GM19193 (cell line): ENCODE results near the gene OR2W1.

ENCODE experiments used
- POLR2A ChIP-seq: IDR thresholded peaks from 4 replicates; pipeline ENCODE4 v1.6.1; 2011; ENCODE audit not compliant: insufficient read depth, insufficient read length; ENCODE audit errors: extremely low read depth

Gene OR2W1, protein sequence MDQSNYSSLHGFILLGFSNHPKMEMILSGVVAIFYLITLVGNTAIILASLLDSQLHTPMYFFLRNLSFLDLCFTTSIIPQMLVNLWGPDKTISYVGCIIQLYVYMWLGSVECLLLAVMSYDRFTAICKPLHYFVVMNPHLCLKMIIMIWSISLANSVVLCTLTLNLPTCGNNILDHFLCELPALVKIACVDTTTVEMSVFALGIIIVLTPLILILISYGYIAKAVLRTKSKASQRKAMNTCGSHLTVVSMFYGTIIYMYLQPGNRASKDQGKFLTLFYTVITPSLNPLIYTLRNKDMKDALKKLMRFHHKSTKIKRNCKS

DNA sequence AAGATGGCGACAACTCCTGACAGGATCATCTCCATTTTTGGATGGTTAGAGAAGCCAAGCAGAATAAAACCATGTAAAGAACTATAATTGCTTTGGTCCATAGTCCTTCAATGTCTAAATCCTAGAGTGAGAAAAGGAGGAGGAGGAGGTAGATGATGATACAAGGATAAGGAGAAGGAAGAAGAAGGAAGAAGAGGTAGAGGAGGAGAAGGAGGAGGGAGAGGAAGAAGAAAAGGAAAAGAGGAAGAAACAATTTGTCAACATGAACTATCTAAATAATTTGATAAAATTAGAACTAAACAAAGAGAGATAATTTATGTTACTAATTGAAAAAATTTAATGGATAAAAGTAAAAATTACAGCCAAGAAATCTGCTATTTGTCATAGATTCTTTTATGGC, at the start of gene OR2W1:
OR2W1 (minus strand) TSS at position 101 of the 400 bp plus-strand sequence; CDS start at position 101, 0 bp downstream.
- no peak for TF ChIP-seq POLR2A

DNA sequence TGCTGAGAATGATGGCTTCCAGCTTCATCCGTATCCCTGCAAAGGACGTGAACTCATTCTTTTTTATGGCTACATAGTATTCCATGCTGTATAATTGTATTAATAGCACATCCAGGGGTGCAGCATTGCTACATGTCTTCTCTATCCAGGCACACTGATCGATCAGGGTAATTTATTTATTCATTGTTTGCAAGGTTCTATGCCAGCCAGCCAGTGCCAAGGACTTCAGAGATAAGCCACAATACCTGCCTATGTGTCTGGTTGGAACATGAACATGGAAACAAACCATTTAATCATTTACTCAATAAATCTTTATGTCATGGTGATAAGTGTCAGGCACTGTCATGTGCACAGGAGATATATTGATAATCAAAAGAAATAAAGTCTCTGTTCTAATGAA, 48.0 kb upstream of the OR2W1 start:
- no peak for TF ChIP-seq POLR2A

DNA sequence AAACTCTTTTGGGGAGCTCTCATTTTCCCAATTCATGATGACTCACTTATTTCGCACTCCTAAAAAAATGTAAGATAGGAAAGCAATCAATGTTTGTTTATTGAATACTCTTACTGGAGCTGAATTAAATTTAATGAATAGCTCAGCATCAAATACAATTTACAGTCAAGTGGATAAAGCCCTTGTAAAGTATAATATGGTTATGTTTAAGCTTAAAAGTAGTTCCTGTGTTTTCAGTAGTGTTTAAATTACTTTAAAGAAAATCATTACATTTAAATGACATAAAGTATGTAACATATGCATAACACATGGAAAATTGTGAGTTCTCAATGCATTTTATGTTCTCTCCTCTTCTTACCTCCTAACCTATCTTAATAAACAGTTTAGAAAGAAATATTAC, 42.2 kb upstream of the OR2W1 start, which contains the start of gene OR2B3:
OR2B3 (minus strand) TSS at position 101 of the 400 bp plus-strand sequence; CDS start at position 36, 65 bp downstream.
- TF ChIP-seq POLR2A: no peak

DNA sequence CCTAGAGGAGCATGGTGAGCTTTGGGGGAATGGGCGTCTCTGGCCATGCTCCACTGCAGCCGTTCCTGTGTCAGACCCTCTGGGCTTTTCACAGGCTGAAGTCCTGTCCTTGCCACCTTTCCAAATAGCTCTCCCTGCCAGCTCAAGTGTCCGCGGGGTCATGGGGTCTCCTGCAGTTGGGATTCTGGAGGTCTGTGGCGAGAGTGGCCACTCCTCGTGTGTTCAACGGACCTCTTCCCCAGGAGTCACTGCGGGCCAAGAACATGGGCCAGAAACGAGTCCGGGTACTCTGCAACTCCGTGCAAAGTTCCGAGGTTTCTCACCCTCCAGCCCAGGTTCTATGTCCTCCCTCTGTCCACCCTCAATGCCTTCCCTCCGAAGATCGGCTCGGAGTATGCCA, 37.5 kb upstream of the OR2W1 start:
- no peak for TF ChIP-seq POLR2A

DNA sequence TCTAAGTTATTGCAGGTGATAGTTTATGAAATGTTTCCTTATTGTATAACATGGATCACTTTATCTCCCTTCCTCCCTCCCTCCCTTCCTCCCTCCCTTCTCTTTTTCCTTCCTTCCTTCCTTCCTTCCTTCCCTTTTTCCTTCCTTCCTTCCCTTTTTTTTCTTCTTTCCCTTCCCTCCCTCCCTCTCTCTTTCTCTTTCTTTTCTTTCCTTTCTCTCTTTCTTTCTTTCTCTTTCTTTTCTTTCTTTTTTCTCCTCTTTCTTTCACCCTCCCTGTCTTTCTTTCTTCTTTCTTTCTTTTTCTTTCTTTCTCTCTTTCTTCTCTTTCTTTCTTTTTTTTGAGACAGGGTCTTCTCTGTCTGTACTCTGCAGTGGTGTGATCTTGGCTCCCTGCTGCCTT, 36.3 kb upstream of the OR2W1 start:
- TF ChIP-seq POLR2A: no peak

DNA sequence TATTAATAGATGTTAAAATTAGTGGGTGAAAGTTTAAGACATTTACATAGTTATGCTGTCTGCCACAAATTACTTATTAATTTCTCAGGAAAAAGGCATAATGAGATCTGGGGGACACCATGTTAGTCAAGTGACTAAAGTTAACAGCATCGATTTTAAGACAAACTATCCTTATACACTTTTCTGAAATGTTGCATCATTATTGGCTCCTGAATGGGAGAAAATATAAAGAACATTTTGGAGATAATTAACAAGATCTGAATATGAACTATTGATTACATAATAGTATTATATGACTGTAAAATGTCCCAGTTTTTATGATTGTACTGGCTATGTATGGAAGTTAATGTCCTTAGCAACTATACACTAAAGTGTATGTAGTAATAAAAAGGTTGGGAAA, 34.2 kb upstream of the OR2W1 start:
- no peak for TF ChIP-seq POLR2A

DNA sequence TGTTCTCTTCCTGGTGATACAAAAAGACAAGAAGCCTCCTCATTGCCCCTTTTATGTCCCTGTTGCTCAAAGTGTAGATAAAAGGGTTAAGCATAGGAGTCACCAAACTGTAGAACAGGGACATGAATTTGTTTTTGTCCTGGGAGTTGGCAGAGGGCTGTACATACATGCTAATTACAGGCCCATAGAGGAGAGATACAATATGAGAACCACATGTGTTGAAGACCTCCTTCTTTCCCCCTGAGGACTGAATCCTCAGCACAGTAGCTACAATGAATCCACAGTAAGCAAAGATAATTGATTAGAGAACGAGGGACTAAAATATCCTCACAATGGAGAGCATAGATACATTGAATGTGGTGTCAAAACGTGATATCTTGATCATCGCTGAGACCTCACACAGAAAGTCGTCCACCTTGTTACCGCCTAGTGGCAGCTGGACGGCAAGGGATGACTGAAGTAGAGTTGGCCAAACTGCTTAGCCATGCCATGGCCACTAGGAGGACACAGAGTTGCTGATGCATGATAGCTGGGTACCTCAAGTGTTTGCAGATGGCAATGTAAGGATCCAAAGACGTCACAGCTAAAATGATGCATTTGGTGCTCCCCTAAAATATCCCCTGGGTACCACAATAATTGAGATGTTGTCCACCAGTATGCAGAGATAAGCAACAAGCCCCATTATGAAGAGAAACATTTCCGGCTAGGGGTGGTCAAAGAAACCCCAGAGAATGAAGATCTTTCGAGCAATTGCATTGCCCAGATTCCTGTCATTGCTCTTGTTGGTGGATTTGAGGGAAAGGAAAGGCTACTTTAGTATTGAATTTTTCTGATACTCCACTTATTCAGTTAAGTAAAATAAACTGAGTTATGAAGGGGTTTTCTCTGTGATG, 27.1 kb upstream of the OR2W1 start:
- no peak for TF ChIP-seq POLR2A

DNA sequence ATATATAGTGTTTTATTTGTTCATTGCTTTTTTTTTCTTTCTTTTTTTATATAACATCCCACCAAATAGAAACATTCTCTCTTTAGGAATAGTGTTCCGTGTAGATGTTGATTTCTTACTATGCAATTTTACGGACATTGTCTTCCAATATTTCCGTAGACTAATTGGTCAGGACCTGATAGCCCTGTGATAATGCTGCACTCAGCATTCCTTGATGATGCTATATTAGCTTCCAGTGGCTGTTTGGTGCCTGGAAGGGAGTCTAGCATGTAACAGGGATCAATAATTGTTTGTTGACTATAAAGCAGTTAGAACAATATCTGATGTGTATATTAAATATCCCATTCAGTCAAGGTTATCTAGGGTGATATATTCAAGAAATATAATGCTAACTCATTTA, 6.7 kb upstream of the OR2W1 start:
- TF ChIP-seq POLR2A: no peak

DNA sequence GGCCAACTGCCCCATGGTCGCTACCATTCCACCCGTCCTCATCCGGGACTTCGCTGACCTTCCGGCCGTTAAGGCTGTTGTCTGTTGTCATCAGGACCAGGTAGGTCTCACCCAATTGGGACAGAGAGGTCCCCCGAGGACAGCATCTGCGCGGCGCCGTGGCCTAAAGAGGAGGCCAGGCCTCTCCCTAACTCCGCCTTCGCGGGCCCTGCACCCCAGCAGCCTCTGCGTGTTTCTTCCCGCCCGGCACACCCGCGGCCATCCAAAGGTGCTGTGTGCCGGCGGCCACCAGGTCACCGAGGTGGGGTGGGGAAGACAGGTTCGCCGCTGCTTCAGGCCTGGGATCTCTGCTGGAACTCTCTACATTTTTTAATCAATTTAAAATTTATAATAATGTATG, 9.0 kb downstream of the OR2W1 start:
- TF ChIP-seq POLR2A: no peak

DNA sequence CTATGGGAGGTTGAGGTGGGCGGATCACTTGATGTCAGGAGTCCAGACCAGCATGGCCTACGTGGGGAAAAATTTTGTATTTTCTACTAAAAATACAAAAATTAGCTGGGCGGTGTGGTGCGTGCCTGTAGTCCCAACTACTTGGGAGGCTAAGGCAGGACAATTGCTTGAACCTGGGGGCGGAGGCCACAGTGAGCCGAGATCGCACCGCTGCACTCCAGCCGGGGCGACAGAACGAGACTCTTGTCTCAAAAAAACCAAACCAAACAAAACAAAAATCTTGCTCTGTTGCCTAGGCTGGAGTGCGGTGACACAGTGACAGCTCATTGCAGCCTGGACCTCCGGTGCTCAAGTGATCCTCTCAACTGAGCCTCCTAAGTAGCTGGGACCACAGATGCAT, 16.2 kb downstream of the OR2W1 start:
- TF ChIP-seq POLR2A: no peak

DNA sequence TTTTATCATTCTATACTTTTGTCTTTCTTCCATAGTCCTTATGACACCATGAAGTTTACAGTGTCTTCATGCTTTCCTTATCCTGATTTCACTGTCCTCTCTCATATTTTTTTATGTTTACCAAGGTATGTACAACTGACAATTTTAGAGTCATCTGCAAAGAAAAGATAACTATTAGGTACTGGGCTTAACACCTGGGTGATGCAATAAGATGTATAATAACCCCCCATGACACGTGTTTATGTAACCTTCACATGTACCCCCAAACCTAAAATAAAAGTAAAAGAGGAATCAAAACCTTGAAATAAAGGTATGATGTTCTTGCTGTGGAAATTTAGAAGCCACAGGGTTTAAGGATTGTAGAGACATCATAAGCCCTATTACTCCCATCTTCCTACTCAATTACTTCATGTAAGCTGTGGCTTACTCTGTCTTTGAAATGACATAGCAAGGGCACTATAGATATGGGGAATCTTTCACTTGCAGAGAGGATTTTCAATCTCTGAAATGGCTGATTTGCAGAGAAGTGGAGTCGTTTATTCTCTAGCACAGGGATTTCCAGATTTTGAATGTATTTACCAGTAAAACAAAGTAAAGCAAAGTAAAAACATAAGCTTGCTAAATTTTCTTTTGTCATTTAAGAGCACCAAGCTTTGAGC, 18.9 kb downstream of the OR2W1 start:
- no peak for TF ChIP-seq POLR2A

DNA sequence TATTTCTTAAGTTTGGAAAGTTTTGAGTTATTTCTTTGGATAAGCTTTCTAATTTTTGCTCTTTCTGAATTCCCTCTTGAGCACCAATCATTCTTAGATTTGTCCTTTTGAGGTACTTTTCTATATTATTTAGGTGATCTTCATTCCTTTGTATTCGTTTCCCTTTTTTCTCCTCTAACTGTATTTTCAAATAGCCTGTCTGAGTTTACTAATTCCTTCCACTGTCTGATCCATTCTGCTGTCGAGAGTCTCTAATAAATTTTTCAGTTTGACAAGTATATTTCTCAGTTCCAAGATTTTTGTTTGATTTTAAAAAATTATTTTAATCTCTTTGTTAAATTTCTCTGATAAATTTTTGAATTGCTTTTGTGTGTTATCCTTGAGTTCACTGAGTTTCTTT, 23.5 kb downstream of the OR2W1 start:
- TF ChIP-seq POLR2A: no peak

DNA sequence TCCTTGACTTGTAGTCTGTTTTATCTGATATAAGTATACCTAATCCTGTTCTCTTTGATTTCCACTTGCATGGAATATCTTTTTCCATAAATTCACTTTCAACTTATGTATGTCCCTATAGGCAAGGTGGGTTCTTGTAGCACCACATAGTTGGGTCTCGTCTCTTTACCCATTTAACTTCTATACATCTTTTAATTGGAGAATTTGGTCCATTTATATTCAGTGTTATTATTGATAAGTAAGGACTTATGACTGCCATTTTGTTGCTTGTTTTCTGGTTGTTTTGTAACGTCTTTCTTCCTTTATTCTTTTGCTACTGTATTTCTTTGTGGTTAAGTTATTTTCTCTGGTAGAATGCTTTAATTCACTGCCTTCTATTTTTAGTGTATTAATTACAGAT, 25.3 kb downstream of the OR2W1 start:
- TF ChIP-seq POLR2A: no peak

DNA sequence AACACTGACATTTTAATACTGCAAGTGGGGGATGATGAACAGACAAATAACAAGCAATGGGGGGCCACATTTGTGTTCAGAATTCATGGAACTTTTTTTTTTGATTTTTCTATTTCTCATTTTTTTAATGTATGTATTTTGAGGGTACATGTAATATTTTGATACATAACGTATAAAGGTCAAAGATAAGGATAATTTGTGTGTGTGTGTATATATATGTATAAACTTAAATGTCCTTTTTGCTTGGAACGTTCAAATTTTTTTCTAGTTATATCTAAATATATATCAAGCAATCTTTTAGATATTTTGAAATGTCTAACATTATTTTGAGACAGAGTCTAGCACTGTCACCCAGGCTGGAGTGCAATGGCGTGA, 27.6 kb downstream of the OR2W1 start:
- no peak for TF ChIP-seq POLR2A
